Ovary (tissue), 3 donors: Measurements from ENCODE around the gene GHITM.

Experiments used
- EP300 ChIP-seq: sonication (generic); formaldehyde crosslinking; IDR thresholded peaks from one replicate; pipeline ENCODE4 v1.6.1; 2017; ENCODE audit warnings: antibody characterized with exemption
- POLR2A ChIP-seq: fragments of 450-650 bp; IDR thresholded peaks from one replicate; pipeline ENCODE4 v1.6.1; 2017; ENCODE audit warnings: antibody characterized with exemption, mild to moderate bottlenecking, moderate library complexity
- TF ChIP-seq, protein P1 (sequence below), 3 donors: fragments of 450-650 bp in 2 of 3; fragments of 200-600 bp in 1 of 3; IDR thresholded peaks; one replicate each; pipeline versions ENCODE4 v1.5.1 to v1.8.0; 2016 to 2022; ENCODE audit warnings: antibody characterized with exemption in 3 of 3, mild to moderate bottlenecking in 1 of 3
- donor health status: DM: no; HTN: no; CAD: no.

DNA sequence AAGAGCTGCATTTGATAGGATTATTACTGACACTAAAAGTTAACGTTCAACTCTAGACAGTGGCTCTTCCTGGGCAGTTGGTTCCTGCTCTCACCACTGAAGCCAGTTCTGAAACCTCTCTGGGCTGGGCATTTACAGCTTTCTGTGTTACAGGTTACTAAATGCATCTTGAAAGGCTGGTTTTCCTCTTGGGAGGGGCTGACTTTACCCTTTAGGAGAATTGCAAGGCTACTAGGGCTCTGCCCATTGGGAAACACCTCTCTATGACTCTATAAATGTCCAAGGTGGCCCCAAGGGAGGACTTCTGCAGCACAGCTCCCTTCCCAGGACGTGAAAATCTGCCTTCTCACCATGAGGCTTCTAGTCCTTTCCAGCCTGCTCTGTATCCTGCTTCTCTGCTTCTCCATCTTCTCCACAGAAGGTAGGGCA lies 34.2 kb downstream of the GHITM start, which contains the start of gene GPR15LG:
- TF ChIP-seq EP300 (no peak), POLR2A (no peak)
- TF ChIP-seq, protein P1, sequence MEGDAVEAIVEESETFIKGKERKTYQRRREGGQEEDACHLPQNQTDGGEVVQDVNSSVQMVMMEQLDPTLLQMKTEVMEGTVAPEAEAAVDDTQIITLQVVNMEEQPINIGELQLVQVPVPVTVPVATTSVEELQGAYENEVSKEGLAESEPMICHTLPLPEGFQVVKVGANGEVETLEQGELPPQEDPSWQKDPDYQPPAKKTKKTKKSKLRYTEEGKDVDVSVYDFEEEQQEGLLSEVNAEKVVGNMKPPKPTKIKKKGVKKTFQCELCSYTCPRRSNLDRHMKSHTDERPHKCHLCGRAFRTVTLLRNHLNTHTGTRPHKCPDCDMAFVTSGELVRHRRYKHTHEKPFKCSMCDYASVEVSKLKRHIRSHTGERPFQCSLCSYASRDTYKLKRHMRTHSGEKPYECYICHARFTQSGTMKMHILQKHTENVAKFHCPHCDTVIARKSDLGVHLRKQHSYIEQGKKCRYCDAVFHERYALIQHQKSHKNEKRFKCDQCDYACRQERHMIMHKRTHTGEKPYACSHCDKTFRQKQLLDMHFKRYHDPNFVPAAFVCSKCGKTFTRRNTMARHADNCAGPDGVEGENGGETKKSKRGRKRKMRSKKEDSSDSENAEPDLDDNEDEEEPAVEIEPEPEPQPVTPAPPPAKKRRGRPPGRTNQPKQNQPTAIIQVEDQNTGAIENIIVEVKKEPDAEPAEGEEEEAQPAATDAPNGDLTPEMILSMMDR (IDR thresholded peaks at IDR 0.05): no peak
